ENCODE results near the gene CTBP2.

CTBP2 gene

GRCh38 chr10:125141860-125142484, 18.4 kb downstream of the CTBP2 start:
- DNase-seq = no peak

GRCh38 chr10:125141150-125141859, 19.1 kb downstream of the CTBP2 start:
- DNase-seq = no peak

- no peak for DNase-seq
Measured at GRCh38 chr10:125140151-125140550, 20.2 kb downstream of the CTBP2 start.

- peak; percentile 70 for DNase-seq
Measured at GRCh38 chr10:125137601-125138438, 22.5 kb downstream of the CTBP2 start.

- no peak for DNase-seq
Measured at GRCh38 chr10:125136087-125136486, 24.3 kb downstream of the CTBP2 start.

DNA sequence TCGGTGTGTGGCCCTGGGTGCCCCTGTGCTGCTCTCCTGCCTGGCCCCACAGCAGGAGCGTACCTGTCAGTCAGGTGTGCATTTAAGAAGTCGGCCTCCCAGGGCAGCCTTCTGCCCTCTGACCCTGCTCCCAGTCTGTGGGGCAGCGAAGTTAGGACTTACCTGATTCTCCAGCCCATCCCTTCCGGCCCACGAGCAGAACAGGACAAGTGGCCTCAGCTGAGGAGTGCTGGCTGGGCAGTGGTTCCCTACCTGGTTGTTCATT, 24.7 kb downstream of the CTBP2 start:
- DNase-seq = no peak

DNA sequence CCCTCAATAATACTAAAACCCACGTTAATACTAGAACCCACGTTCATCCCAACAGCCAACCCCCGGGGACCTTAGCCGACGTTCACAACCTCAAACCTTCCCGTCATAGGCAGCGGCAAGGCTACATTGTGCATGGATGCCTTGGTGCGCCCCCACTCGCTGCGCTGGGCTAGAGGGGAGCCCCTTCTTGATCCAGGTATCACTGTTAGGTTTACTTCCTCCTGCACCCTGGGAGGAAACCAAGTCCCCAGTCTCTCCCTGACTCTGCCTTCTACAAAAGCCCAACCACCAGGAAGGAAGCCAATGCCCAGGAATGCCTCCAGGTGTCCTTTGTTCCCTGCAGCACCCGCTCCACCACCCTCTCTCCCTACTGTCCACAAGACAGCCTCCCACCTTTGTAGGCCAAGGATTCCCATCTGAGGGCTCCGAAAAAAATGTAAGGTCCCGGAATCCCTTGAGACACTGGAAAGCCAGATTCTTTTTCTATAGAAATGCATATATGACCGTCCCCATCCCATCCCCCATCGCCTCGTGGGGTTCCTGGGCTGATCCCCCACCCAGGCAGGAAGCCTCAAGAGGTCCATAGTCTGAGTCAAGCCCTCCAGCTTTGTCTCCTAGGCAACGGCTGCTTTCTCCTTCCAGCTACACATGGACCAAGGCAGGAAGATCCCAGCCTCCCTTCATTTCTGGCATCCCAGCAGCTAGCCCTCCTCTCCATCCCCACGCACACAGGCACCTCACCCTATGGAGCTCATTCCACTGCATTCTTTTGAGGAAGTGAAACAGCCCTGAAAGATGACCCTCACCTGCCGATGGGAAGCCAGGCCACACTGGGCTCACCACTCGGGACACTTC, 25.2 kb downstream of the CTBP2 start:
- no peak for DNase-seq

DNA sequence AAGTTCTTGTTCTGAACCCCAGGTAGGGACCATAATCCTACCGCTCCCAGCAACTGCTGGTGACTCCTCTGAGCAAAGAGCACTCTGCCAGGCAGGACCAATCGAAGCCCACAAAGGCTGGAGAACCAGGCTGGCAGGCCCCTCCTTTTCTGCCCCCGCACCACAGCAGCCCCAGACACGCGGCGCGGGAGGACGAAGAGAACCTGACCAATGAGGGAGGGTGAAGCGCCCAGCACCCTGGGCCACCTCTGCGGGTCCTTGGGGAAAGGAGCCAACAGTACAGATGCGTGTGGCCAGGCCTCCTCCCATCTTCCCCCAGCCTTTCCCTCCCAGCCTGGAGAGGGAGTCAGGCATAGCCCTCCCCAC, 25.9 kb downstream of the CTBP2 start:
- no peak for DNase-seq

- no peak for DNase-seq
Measured at GRCh38 chr10:125133696-125134482, 26.5 kb downstream of the CTBP2 start.

GRCh38 chr10:125132344-125132743, 28.0 kb downstream of the CTBP2 start:
- no peak for DNase-seq

- no peak for DNase-seq
Measured at GRCh38 chr10:125130916-125131315, 29.4 kb downstream of the CTBP2 start.

DNA sequence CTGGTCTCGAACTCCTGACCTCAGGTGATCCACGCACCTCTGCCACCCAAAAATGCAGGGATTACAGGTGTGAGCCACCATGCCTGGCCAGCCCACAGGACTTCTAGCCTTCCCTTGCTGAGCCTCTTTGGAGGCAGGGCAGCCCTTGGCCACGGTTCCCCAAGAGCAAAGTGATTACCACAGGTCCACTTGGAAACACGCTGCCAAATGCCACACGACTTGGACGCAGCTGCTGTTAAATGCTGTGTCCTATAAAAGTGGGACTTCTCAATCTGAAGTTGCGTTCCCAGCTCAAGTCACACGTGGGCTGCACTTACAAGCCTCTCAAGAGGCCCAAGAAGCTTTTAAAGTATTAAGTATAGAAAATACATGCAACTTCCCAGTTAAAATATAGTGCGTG, 30.1 kb downstream of the CTBP2 start:
- DNase-seq = no peak

DNA sequence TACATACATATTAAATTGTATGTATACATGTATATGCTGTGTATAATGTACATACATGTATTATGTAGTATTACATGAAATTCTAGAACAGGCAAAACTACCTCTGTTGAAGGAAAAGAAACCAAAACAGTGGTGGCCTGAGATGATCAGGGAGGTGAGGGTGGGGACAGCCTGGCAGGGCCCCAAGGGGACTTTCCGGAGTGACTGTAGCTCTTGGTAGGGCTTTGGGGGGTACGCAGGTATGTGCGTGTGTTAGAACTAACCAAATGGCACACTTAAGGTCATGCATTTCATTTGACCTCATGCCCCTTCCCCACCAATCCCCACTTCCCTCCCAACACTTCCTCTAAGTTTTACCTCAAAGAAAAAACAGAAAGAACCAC, 31.3 kb downstream of the CTBP2 start:
- no peak for DNase-seq

GRCh38 chr10:125128397-125129075, 31.8 kb downstream of the CTBP2 start:
- DNase-seq = no peak

DNA sequence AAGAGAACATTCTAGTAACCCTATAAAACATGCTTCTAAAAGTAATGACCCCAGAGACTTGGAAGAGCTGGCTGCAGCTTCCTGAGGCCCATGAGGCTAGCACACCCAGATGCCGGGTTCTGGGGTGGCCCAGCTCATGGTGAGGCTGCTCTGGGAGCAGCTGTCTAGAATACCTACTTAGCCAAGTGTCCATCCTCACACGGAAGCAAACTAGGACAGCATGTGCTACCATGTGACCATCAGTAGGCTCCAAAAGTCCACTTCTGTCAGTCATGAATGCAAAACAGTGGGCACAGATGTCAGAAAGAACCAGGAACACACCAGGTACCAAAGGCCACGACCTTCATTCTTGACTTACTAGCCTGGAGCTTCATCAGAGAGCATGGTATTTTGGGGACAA, 32.4 kb downstream of the CTBP2 start:
- DNase-seq = no peak

- DNase-seq = no peak
Measured at GRCh38 chr10:125127110-125127509, 33.3 kb downstream of the CTBP2 start.

DNA sequence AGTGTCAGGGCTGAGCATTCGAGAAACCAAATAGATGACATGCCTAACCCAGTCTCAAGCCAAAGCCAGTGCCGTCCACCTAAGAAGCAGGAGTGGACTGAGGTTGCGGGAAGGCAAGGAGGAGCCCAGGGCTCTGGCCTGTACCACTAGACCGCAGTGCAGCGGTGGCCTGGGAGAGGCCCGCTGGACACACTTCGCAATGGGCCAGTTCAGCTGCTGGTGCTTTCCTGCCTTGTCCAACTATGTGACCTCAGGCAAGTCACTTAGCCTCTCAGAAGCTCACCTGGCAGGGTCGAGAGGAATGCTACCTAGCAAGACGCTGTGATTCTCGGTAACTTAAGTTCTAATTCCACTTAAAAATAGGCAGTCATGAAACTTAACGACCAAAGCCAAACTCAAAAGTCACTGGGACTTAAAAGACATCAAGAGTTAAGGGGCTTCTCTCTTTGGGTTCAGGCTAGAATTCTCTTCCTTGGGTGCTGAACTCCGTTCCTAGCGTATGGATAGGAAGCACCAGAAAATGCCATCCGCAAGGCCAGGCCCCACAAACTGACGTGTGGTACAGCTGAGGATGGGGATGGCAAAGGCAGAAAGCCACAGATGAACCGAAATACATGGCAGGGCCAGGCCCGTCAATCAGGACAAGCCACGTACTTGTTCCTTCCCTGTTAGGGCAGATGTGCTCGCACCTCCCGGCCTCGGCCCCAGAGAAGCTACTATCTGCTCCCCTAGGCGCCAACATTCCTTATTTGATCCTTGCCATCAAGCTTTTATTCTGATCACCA, 34.2 kb downstream of the CTBP2 start:
- no peak for DNase-seq

GRCh38 chr10:125124907-125125306, 35.5 kb downstream of the CTBP2 start:
- no peak for DNase-seq

DNA sequence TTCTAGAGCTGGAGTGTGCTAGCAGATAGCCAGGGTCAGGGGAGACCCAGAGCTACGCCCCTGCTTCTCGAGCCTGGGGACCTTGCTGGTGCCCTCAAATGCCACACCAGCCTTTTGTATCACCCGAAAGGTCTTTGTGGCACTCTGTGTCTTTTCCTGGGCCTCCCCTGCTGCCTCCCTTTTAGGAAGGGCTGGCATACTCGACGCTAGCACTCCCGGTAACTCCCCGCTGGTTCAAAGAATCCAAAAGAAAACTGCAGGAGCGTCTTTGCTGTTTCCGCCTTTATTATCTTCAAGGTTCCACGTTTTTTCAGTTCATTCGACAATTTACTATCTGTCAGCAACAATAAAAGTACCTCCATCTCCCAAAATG, 36.3 kb downstream of the CTBP2 start:
- no peak for DNase-seq

DNA sequence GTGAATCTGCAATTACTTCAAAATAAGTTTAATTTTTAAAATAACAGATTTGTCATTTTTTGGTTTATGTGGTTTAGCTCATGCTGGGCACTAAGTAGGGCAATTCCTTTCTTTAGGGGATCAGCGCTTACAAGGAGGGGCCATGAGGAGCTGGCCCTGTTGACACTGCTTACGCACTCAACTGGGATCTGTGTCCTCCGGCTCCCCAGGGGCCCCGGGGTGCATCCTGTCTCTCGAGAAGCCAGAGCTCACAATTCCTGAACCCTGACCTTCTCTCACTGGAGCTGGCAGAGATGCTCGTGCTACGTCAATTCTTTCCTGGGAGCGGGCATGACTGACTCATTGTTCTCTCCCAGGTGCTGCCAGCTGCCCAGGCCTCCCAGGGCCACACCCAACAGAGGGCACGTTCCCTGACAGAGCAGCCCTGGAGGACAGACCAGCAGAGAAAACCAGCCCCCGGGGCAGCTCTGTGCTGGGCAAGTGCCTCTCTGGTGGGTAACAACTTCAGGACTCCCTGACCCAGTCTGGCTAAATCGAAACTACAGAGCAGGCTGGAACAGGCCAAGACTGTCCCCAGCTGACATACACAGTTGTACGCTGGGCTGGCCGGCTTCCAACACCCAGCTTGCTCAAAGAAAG, 36.8 kb downstream of the CTBP2 start:
- no peak for DNase-seq

- DNase-seq = no peak
Measured at GRCh38 chr10:125122566-125122965, 37.8 kb downstream of the CTBP2 start.

All from NCI-H2029 treated with DMSO at 0.1 percent for 48 hours (cell line).